ENCODE data around the gene RAB20.
"Not testable (repeated sequence)": the region's sequence is repeated elsewhere in the genome, so short reads cannot be mapped to it uniquely, and the experiment has no call there.

RAB20 gene

GRCh38 chr13:110575322-110576069 lies 14.0 kb upstream of the RAB20 start:
- peak; percentile 23 for DNase-seq (ENCODE audit: low read depth)

- no peak for DNase-seq (ENCODE audit: low read depth)
These were observed 12.6 kb upstream of the RAB20 start for GRCh38 chr13:110574161-110574560.

GRCh38 chr13:110572778-110573118 lies 11.2 kb upstream of the RAB20 start:
- DNase-seq (ENCODE audit: low read depth), result no peak

- DNase-seq (ENCODE audit: low read depth), result no peak
These were observed 10.6 kb upstream of the RAB20 start for GRCh38 chr13:110571896-110572777.

GRCh38 chr13:110570886-110571285 lies 9.4 kb upstream of the RAB20 start:
- DNase-seq (ENCODE audit: low read depth), result no peak

- not testable (repeated sequence) for DNase-seq (ENCODE audit: low read depth)
These were observed 8.4 kb upstream of the RAB20 start for GRCh38 chr13:110569962-110570361.

- no peak for DNase-seq (ENCODE audit: low read depth)
These were observed 7.1 kb upstream of the RAB20 start for GRCh38 chr13:110568612-110569011.

- DNase-seq (ENCODE audit: low read depth), result no peak
These were observed 4.6 kb upstream of the RAB20 start for GRCh38 chr13:110566171-110566570.

- no peak for DNase-seq (ENCODE audit: low read depth)
These were observed 3.8 kb upstream of the RAB20 start for GRCh38 chr13:110565296-110565695.

GRCh38 chr13:110564472-110564985 lies 3.0 kb upstream of the RAB20 start:
- DNase-seq (ENCODE audit: low read depth), result no peak

GRCh38 chr13:110563463-110563774 lies 1.9 kb upstream of the RAB20 start:
- DNase-seq (ENCODE audit: low read depth), result no peak

GRCh38 chr13:110562696-110563462 lies 1.4 kb upstream of the RAB20 start:
- peak; percentile 40 for DNase-seq (ENCODE audit: low read depth)

- no peak for DNase-seq (ENCODE audit: low read depth)
These were observed 595 bp upstream of the RAB20 start for GRCh38 chr13:110562036-110562597.

- DNase-seq (ENCODE audit: low read depth), result peak; percentile 15
These were observed 750 bp downstream of the RAB20 start for GRCh38 chr13:110560601-110561343.

- DNase-seq (ENCODE audit: low read depth), result no peak
These were observed 1.5 kb downstream of the RAB20 start for GRCh38 chr13:110559986-110560385.

GRCh38 chr13:110559429-110559943 lies 2.0 kb downstream of the RAB20 start:
- peak; percentile 58 for DNase-seq (ENCODE audit: low read depth)

GRCh38 chr13:110557610-110558305 lies 3.8 kb downstream of the RAB20 start:
- DNase-seq (ENCODE audit: low read depth), result no peak

- no peak for DNase-seq (ENCODE audit: low read depth)
These were observed 4.4 kb downstream of the RAB20 start for GRCh38 chr13:110557082-110557481.

- no peak for DNase-seq (ENCODE audit: low read depth)
These were observed 5.3 kb downstream of the RAB20 start for GRCh38 chr13:110556224-110556606.

GRCh38 chr13:110555601-110556223 lies 5.8 kb downstream of the RAB20 start:
- no peak for DNase-seq (ENCODE audit: low read depth)
